GM19397 (cell line): Measurements from ENCODE around the gene MSANTD7.

Experiments
- ATAC-seq: cut with Tn5 transposase; IDR thresholded peaks from one replicate; pipeline ENCODE4 v1.9.1; 2021; ENCODE audit warnings: mild to moderate bottlenecking, moderate library complexity; ENCODE audit not compliant: unreplicated experiment

MSANTD7 gene

DNA sequence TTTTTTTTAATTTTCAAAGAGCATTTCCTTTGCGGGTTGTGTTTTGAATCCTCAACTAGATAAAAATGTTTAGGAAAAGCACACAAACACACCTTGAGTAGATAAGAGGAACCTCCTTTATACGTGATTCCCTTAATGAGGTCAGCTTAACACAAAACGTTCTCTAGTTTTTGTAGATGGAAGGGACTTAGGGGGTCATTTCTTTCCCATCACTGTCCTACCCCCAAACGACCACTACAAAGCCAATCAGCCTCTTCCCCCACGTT lies 41.8 kb downstream of the MSANTD7 start:
- no peak for ATAC-seq

DNA sequence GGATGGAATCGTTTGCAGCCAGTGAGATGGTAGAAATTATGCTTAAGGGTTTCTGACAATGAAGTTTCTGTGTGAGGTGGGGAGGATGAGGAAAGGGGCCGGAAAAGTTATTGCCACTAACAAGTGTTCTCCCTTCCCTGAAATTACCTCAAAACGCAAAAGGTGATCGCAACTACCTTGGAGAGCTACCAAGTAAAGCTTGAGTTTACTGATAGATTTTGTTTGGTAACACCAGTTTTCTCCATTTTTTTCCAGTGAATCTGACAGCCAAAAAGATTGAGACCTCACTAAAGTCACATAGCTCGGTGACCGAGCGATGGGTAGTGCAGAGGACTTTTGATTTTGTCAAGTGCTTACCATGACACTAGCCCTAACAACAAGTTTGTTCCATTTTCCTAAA lies 42.1 kb downstream of the MSANTD7 start:
- ATAC-seq, result no peak

DNA sequence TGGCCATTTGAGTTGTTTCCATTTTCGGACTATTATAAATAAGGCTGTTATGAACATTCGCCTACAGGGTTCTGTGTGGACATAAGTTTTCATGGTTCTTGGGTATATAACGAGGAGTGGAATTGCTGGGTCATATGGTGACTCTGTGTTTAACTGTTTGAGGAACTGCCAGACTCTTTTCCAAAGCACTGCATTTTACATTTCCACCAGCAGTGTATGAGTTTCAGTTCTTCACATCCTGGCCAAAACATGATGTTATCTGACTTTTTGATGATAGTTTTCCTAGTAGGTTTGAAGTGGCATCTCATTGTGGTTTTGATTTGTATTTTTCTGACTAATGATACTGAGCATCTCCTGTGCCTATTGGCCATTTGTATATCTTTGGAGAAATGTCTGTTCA lies 46.0 kb downstream of the MSANTD7 start:
- ATAC-seq, result no peak
